ENCODE measurements around the gene UBE2V1.

The UBE2V1 gene

GRCh38 chr20:50058662-50059402 lies 54.1 kb downstream of the UBE2V1 start:
- DNase-seq = no peak

GRCh38 chr20:50057714-50058053 lies 55.3 kb downstream of the UBE2V1 start:
- DNase-seq = no peak

GRCh38 chr20:50056951-50057713 lies 55.8 kb downstream of the UBE2V1 start:
- DNase-seq = no peak

- DNase-seq = no peak
Measured at GRCh38 chr20:50056408-50056926, 56.5 kb downstream of the UBE2V1 start.

DNA sequence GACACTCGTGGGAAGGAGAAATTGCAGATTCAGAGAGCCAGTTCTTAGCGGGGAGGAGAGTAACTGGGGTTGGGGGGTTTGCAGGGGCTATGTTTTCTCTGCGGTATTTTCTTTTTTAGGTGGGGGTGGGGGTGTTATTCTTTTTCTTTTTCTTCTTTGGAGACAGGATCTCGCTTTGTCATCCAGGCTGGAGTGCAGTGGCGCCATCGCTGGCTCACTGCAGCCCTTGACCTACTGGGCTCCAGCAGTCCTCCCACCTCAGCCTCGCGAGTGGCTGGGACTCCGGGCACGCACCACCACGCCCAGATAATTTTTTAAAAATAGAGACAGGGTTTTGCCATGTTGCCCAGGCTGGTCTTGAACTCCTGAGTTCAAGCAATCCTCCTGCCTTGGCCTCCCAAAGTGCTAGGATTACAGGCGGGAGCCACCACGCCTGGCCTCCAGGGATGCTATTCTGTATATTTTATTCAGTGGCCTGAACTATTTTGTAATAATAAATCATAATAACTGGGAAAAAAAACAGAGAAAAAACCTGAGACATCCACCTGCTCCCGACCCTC lies 57.3 kb downstream of the UBE2V1 start:
- DNase-seq = no peak

DNA sequence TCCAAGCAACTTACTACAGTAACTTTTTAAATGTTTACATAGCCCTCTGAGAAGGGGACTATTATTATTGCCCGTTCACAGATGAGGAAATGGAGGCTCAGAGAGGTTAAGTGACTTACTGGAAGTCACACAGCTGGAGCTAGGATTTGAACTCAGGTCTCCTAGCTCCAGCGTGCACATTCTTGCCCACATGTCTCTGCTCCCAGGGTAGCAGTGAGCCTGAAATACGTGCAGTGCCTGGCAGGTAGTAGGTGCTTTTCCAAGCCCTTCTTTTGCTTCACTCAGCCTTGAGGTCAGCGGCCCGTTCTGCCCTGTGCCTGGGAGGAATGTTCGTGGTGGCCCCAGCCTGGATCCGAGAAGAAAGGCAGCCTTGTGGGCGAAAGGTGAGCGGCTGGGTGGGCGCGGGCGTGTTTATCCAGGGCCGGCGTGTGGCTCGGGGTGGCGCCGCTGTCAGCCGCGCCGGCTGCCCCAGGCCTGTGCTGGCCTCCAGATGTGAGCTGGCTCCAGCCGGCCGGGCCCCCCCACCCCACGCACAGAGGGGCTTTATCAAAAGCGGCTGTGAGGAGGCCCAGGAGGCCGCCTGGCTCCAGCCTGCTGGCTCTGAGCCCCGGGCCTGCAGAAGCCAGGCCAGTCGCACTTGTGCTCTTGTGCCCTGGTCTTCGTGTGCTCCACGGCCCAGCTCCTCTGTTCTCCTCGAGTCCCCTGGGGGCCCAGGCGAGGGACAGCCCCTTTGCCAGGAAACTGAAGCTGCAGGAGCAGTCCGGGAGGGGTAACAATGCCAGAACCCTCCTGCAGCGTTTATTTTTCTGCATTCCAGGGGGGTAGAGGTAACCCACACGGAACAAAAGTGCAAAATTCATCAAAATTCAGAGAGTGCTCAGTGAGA lies 58.1 kb downstream of the UBE2V1 start:
- no peak for DNase-seq

DNA sequence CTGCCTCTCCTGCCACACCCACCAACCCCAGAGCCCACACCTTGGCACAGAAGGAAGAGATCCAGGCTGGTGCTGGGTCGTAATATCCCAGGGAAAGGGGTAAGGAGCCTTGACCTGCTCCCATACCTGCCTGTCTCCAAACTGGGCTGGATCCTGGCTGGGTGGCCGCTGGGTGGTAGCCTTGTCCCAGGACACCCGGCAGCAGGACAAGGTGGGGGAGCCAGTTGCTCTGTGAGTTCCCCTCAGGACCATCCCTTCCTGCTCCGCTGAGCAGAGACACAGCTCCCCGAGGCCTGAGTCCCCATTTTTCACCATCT lies 58.8 kb downstream of the UBE2V1 start:
- no peak for DNase-seq

DNA sequence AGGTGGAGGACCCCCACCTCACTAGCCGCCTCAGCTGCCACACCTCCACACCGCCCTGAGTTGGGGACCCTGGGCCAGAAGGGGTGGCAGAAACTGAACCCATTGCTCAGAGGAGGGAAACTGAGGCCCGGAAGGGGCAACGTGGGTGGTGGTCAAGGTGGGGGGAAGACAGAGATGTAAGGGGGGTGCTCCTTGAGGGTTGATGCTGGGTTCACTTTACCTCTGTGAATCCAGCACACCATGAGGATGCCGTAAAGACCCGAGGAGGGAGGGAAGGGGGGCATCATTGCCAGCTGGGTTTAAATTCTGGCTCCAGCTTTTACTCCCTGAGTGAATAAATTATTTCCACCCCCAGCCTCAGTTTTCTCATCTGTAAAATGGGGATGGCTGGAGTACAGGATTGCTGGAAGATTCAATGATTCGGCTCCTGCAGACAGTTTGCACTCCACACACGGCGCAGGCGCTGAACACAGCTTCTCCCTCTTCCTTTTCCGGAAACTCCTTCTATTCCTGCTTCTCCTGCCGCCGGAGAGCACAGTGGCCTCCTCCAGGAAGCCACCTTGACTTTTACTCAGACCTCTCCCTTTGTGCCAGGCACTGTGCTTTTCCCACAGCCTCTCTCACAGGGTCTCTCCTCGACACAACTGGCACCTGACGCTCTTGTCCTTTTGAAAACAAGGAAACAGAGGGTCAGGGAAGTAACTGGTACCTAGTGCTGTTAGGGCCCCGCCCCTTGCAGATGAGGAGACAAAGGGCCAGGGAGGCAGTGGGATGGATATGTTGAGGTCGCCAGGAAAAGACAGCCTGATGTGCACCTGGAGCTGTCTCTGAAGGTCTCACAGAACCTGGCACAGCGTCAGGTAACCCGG lies 59.4 kb downstream of the UBE2V1 start:
- DNase-seq = no peak

DNA sequence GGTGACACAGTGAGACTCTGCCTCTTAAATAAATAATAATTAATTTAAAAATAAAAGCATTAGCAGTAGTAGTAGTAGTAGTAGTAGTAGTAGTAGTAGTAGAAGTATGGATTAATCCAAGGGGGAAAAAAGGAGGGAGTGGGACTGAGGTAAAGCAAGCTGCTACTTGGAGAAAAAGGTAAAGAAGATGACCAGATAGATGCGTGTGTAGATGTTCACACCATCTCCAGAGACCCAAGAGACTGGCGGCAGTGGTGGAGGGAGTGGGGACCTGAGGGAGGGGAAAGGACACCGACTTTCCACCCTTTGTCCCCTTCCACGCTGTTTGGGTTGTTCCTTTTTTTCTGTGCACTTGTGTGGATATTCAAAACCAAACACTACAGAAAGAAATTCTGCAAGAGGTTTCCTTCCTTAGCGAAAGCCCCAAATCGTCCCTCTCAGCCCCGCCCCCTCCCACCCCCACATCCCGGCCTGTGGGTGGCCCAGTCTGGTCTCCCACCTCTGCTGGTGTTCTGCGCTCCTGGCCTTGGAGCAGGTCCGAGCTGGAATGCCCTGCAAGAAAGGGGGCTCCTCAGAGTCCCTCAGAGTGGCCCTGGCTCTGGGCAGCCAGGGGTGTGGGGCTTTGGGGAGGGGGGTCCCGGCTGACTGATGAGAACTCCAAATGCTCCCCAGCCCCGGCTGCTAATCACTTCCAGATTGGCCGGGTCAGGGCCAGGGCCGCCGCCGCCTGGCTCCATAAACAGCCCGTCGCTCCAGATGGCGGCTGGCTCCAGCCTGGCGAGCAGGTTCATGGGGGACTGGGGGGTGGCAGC lies 60.2 kb downstream of the UBE2V1 start:
- no peak for DNase-seq

DNA sequence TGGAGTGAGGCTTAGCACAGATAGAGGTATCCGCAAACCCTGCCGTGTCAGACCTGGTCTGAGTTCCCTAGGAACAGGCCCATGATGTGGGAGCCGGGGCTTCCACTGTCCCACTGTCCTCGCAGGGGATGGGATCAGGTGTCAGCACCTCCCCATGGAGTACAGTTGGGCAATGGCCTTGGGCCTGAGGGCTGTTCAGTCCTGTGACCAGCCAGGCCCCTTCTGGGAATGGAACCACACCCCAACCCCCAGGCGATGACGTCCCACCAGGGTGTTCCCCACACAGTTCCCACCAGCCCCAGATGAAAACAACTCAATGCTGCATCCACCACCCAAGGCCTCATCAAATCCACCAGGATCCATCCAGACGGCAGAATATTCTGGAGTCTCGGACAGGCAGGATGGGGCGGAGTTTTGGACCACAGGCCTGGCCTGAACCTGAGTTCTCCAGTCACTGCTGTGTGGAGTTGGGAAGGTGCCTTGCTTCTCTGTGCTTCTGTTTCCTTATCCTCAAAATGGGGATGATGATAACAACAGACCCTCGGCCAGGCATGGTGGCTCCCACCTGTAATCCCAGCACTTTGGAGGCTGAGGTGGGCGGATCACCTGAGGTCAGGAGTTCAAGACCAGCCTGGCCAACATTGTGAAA lies 62.2 kb downstream of the UBE2V1 start:
- no peak for DNase-seq

GRCh38 chr20:50050214-50050613 lies 62.7 kb downstream of the UBE2V1 start:
- DNase-seq = no peak

DNA sequence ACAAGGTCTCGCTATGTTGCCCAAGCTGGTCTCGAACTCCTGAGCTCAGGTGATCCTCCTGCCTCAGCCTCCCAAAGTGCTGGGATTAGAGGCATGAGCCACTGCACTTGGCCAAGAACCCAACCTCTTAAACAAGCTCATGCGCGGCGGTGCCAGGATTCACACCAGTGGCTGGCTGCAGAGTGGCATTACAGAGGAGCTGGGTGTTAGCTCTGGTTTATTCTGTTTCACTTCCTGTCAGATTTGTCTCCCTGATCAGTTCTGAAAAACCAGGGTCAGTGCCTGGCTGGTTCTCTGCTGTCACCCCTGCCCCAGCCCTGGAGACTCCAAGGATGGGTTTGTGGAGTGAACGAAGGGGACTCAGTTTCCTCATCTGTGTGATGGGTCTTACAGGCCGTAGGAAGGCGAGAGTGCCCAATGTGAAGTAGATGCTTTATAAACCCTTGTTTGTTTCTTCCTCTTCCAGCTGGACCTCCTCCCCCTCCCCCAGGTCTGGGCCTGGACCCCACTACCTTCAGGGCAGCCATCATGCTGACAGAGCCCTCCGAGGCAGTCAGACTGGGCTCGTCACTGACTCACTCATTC lies 63.4 kb downstream of the UBE2V1 start:
- DNase-seq = no peak

DNA sequence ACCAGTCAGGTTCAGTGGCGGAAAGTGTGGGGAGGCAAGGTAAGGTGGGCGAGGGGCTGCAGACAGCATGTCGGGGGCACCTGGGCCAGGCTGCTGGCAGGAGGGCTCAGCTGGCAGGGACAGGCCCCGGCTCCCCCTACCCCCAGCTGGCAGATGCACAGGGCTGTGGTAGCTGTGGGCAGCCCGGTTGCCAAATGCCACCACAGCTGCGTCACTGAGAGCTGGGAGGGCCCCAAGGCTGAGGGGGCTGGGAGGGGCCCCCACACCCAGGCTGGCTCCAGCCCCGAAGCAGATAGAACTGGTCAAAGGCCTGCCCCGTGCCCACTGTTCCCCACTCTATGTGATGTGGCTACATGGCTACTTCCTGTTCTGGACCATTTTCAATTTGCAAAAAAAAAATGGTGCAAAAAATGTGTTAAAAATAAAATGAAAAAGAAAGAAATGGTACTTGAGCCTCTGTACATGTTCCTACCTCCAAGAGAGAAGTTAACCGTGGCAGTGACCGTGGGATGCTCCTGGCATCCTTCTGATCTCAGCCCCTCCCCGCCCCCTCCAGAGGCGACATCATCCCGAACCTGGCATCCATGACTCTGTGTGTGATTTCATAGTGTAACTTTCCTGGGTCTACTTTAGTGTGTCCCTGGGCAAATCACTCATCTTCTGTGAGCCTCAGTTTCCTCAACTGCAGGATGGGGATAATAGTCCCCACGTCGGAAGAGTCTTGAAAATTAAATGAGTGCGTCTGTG lies 64.4 kb downstream of the UBE2V1 start:
- no peak for DNase-seq

DNA sequence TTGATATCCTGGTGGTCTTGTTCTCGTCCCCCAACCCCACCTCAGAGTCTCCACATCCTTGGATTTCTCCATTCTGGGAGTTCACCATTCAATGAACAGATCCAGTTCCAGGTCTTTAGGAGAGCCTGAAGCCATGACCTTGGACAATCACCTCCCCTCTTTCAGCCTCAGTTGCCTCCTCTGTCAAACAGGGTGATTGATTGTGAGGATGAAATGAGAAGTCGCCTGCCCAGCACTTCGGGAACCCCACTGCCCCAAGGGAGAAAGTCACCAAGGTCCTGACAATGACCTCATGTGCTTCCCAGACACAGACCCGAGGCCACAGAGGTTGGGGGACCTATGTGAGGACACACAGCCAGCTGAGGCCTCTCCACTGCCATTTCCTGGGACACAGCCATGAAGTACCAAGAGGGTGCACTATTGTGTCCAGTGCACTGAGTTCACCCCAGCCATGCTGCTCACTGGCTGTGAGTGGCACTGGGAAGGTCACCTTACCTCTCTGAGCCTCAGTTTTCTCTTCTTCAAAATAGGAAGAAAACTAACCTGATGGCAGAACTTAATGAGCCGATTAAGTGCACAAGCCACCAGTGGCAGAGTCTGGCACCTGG lies 68.5 kb downstream of the UBE2V1 start:
- no peak for DNase-seq

- DNase-seq = no peak
Measured at GRCh38 chr20:50043573-50044352, 69.2 kb downstream of the UBE2V1 start.

- no peak for DNase-seq
Measured at GRCh38 chr20:50042370-50043313, 70.3 kb downstream of the UBE2V1 start.

GRCh38 chr20:50041246-50041873 lies 71.6 kb downstream of the UBE2V1 start:
- DNase-seq = no peak
